Measurements from ENCODE around the gene PTPRB.

GRCh38 chr12:70635755-70636154 lies 1.5 kb downstream of the PTPRB start:
- TF ChIP-seq POLR2AphosphoS5 (IDR thresholded peaks at IDR 0.05; ENCODE audit: low read depth, low read length): no peak
- TF ChIP-seq POLR2A (IDR thresholded peaks at IDR 0.05; ENCODE audit: low read depth, low read length): no peak
